ENCODE data around the gene PPP1R14C.

PPP1R14C gene

DNA sequence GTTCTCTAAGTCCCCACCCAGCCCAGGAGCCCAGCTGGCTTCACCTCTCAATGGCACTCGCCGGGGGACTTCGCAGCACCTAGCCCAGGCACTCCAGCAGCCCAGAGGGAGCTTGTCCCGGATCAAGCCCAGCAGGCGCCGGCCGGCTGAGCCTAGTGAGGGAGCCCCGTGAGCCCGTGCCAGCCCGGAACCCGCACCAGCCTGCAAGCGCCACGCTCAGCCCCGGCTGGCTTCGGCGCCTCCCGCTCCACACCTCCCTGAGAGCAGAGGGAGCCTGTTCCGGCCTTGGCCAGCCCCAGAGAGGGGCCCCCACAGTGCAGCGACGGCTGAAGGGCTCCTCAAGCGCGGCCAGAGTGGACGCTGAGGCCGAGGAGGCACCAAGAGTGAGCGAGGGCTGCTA is 27.1 kb upstream of the PPP1R14C start:
- H3K27ac ChIP-seq (ENCODE audit: low read length), result no peak overlapping the region
- H3K4me3 ChIP-seq (ENCODE audit: low read length), result no peak overlapping the region
- no peak for TF ChIP-seq EZH2phosphoT487 (IDR thresholded peaks at IDR 0.05; ENCODE audit: low read depth)
- TF ChIP-seq, protein P1, sequence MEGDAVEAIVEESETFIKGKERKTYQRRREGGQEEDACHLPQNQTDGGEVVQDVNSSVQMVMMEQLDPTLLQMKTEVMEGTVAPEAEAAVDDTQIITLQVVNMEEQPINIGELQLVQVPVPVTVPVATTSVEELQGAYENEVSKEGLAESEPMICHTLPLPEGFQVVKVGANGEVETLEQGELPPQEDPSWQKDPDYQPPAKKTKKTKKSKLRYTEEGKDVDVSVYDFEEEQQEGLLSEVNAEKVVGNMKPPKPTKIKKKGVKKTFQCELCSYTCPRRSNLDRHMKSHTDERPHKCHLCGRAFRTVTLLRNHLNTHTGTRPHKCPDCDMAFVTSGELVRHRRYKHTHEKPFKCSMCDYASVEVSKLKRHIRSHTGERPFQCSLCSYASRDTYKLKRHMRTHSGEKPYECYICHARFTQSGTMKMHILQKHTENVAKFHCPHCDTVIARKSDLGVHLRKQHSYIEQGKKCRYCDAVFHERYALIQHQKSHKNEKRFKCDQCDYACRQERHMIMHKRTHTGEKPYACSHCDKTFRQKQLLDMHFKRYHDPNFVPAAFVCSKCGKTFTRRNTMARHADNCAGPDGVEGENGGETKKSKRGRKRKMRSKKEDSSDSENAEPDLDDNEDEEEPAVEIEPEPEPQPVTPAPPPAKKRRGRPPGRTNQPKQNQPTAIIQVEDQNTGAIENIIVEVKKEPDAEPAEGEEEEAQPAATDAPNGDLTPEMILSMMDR (IDR thresholded peaks at IDR 0.05; ENCODE audit: low read depth, low read length), result no peak
- H3K9me3 ChIP-seq (ENCODE audit: insufficient read depth, low read length), result no peaks in the 10 kb centered on the region
- no peak overlapping the region for H2AFZ ChIP-seq (ENCODE audit: low read depth, low read length)
- H4K20me1 ChIP-seq (ENCODE audit: insufficient read depth, low read length), result no peaks in the 10 kb centered on the region
- H3K27me3 ChIP-seq (ENCODE audit: low read depth, low read length), result no peaks in the 10 kb centered on the region
- H3K9ac ChIP-seq (ENCODE audit: low read length), result no peak overlapping the region
- H3K36me3 ChIP-seq (replicated peaks; ENCODE audit: low read depth, low read length), result no peaks in the 10 kb centered on the region
- H3K4me2 ChIP-seq (ENCODE audit: low read length), result no peak overlapping the region
- no peaks in the 10 kb centered on the region for H3K4me1 ChIP-seq (ENCODE audit: low read length)
- H3K79me2 ChIP-seq (ENCODE audit: low read length), result no peaks in the 10 kb centered on the region

DNA sequence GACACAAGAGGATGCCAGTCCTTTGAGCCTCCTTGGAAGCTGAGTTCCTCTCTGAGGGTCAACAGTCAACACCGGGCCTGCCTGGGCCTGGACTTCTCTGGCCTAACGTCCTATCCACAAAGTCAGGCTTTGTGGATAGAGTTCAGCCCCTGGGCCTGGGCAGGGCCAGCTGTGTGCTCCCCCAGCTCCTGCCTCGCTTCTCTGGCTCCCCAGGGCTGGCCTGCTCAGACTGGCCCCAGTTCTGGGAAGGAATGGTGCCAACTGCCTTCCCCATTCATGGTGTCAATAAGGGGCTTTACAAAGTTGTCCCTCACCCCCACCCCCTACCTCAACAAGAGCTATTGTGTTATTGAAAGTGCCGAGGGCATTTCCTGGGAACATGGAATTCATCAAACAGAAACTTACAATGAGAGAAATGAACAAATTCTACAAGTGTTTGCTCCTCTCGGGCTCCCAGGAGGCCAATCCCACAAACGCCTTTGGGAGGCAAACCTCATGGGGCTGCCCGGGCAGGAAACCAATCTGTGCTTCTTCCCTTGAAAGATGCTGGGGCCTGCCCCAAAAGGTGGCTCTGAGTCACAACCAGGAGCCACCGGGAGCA is 26.5 kb upstream of the PPP1R14C start:
- no peaks in the 10 kb centered on the region for H3K27me3 ChIP-seq (ENCODE audit: low read depth, low read length)
- H3K27ac ChIP-seq (ENCODE audit: low read length), result no peak overlapping the region
- H3K9me3 ChIP-seq (ENCODE audit: insufficient read depth, low read length), result no peaks in the 10 kb centered on the region
- H4K20me1 ChIP-seq (ENCODE audit: insufficient read depth, low read length), result no peaks in the 10 kb centered on the region
- H2AFZ ChIP-seq (ENCODE audit: low read depth, low read length), result no peak overlapping the region
- no peaks in the 10 kb centered on the region for H3K36me3 ChIP-seq (replicated peaks; ENCODE audit: low read depth, low read length)
- no peak overlapping the region for H3K4me2 ChIP-seq (ENCODE audit: low read length)
- no peaks in the 10 kb centered on the region for H3K4me1 ChIP-seq (ENCODE audit: low read length)
- no peak overlapping the region for H3K4me3 ChIP-seq (ENCODE audit: low read length)
- no peak for TF ChIP-seq EZH2phosphoT487 (IDR thresholded peaks at IDR 0.05; ENCODE audit: low read depth)
- TF ChIP-seq, protein P1 (IDR thresholded peaks at IDR 0.05; ENCODE audit: low read depth, low read length), result no peak
- no peak overlapping the region for H3K9ac ChIP-seq (ENCODE audit: low read length)
- no peaks in the 10 kb centered on the region for H3K79me2 ChIP-seq (ENCODE audit: low read length)

DNA sequence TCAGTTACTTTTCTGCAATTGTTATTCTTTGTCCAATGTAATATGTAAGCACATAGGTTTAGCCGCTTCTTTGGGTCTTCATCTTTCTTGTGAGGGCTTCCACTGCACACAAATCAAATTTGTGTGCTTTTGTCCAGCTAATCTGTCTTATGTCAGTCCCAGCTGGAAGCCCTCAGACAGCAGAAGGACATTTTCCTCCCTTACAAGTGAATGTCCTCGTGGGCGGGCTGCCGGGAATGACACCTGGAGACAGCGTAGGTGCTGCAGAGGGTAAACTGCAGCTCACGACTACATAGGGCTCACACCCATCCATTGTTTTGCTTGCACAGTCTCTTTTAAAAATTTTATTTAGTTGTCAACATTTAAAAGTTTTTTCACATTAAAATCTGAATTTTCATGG is 24.6 kb upstream of the PPP1R14C start:
- H3K4me1 ChIP-seq (ENCODE audit: low read length), result no peaks in the 10 kb centered on the region
- H4K20me1 ChIP-seq (ENCODE audit: insufficient read depth, low read length), result no peaks in the 10 kb centered on the region
- TF ChIP-seq EZH2phosphoT487 (IDR thresholded peaks at IDR 0.05; ENCODE audit: low read depth), result no peak
- TF ChIP-seq, protein P1 (IDR thresholded peaks at IDR 0.05; ENCODE audit: low read depth, low read length), result no peak
- H3K36me3 ChIP-seq (replicated peaks; ENCODE audit: low read depth, low read length), result no peaks in the 10 kb centered on the region
- H3K4me3 ChIP-seq (ENCODE audit: low read length), result no peak overlapping the region
- H3K9ac ChIP-seq (ENCODE audit: low read length), result no peak overlapping the region
- H3K27ac ChIP-seq (ENCODE audit: low read length), result no peak overlapping the region
- H2AFZ ChIP-seq (ENCODE audit: low read depth, low read length), result no peak overlapping the region
- peaks cover 6% of the 10 kb centered on the region for H3K27me3 ChIP-seq (ENCODE audit: low read depth, low read length)
- no peaks in the 10 kb centered on the region for H3K79me2 ChIP-seq (ENCODE audit: low read length)
- no peaks in the 10 kb centered on the region for H3K9me3 ChIP-seq (ENCODE audit: insufficient read depth, low read length)
- no peak overlapping the region for H3K4me2 ChIP-seq (ENCODE audit: low read length)

DNA sequence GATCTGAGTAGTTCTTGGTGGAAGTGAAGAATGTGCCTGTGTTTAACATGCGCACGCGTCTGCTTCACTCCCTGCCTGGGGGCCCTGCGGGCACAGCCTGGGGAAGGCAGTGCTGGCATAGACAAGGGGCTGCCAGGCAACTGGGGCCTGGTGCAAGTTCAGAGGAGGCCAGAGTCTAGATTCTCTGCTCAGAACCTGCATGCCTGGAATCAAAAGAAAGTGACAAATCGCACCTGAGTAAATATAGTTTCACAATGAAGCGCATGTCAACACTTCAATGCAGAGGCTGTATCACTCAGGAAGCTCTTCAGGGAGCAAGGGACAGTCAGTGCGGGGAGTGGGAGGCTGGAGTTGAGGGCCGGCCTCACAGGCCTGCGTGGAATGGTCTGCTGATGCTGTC is 24.2 kb upstream of the PPP1R14C start:
- Histone ChIP-seq H3K4me2 (ENCODE audit: low read length) (no peak overlapping the region), H3K36me3 (replicated peaks; ENCODE audit: low read depth, low read length) (no peaks in the 10 kb centered on the region), H3K79me2 (ENCODE audit: low read length) (no peaks in the 10 kb centered on the region), H3K9ac (ENCODE audit: low read length) (no peak overlapping the region), H3K4me1 (ENCODE audit: low read length) (no peaks in the 10 kb centered on the region), H3K27ac (ENCODE audit: low read length) (no peak overlapping the region), H3K27me3 (ENCODE audit: low read depth, low read length) (peaks cover 6% of the 10 kb centered on the region), H3K9me3 (ENCODE audit: insufficient read depth, low read length) (no peaks in the 10 kb centered on the region), H3K4me3 (ENCODE audit: low read length) (no peak overlapping the region), H2AFZ (ENCODE audit: low read depth, low read length) (no peak overlapping the region), H4K20me1 (ENCODE audit: insufficient read depth, low read length) (no peaks in the 10 kb centered on the region)
- TF ChIP-seq, protein P1 (IDR thresholded peaks at IDR 0.05; ENCODE audit: low read depth, low read length), result no peak
- TF ChIP-seq EZH2phosphoT487 (IDR thresholded peaks at IDR 0.05; ENCODE audit: low read depth), result no peak

All from OCI-LY3 (cell line).